ENCODE results near the gene BACE1.

The BACE1 gene

GRCh38 chr11:117305145-117305544 lies 10.9 kb downstream of the BACE1 start:
- DNase-seq, result no peak

- DNase-seq, result no peak
Measured at GRCh38 chr11:117303646-117304315, 12.3 kb downstream of the BACE1 start.

GRCh38 chr11:117303101-117303500 lies 13.0 kb downstream of the BACE1 start:
- peak; percentile 34 to 58 for DNase-seq

- DNase-seq, result no peak
Measured at GRCh38 chr11:117302228-117302627, 13.8 kb downstream of the BACE1 start.

GRCh38 chr11:117300773-117301172 lies 15.3 kb downstream of the BACE1 start:
- DNase-seq, result no peak

- no peak for DNase-seq
Measured at GRCh38 chr11:117300283-117300663, 15.8 kb downstream of the BACE1 start.

- DNase-seq, result no peak
Measured at GRCh38 chr11:117299351-117300282, 16.4 kb downstream of the BACE1 start.

GRCh38 chr11:117298195-117298594 lies 17.9 kb downstream of the BACE1 start:
- no peak for DNase-seq

GRCh38 chr11:117296881-117297280 lies 19.2 kb downstream of the BACE1 start:
- DNase-seq, result no peak

GRCh38 chr11:117295438-117296137 lies 20.5 kb downstream of the BACE1 start:
- DNase-seq, result no peak

- no peak for DNase-seq
Measured at GRCh38 chr11:117292616-117293015, 23.4 kb downstream of the BACE1 start.

- DNase-seq, result no peak
Measured at GRCh38 chr11:117290809-117291396, 25.2 kb downstream of the BACE1 start, which contains the start of gene BACE1-AS. TSS of gene BACE1-AS (plus strand) at chr11:117291346.

GRCh38 chr11:117289795-117290194 lies 26.3 kb downstream of the BACE1 start:
- no peak for DNase-seq

GRCh38 chr11:117287668-117288067 lies 28.4 kb downstream of the BACE1 start:
- no peak for DNase-seq

- DNase-seq, result no peak
Measured at GRCh38 chr11:117286588-117286987, 29.5 kb downstream of the BACE1 start.

GRCh38 chr11:117284053-117284452 lies 32.0 kb downstream of the BACE1 start:
- DNase-seq, result no peak

GRCh38 chr11:117282956-117283355 lies 33.1 kb downstream of the BACE1 start:
- no peak for DNase-seq

- no peak for DNase-seq
Measured at GRCh38 chr11:117281869-117282268, 34.2 kb downstream of the BACE1 start.

GRCh38 chr11:117281159-117281558 lies 34.9 kb downstream of the BACE1 start:
- no peak for DNase-seq

- DNase-seq, result no peak
Measured at GRCh38 chr11:117279711-117280376, 36.2 kb downstream of the BACE1 start.

- no peak for DNase-seq
Measured at GRCh38 chr11:117278347-117278746, 37.7 kb downstream of the BACE1 start.

- DNase-seq, result no peak
Measured at GRCh38 chr11:117273550-117274289, 42.3 kb downstream of the BACE1 start.
